ENCODE measurements around the gene EIF4A3.

The EIF4A3 gene

GRCh38 chr17:80141463-80142165 is 5.3 kb downstream of the EIF4A3 start:
- no peak for DNase-seq (ENCODE audit: insufficient read length, low spot score)
- FAIRE-seq = no peak

DNA sequence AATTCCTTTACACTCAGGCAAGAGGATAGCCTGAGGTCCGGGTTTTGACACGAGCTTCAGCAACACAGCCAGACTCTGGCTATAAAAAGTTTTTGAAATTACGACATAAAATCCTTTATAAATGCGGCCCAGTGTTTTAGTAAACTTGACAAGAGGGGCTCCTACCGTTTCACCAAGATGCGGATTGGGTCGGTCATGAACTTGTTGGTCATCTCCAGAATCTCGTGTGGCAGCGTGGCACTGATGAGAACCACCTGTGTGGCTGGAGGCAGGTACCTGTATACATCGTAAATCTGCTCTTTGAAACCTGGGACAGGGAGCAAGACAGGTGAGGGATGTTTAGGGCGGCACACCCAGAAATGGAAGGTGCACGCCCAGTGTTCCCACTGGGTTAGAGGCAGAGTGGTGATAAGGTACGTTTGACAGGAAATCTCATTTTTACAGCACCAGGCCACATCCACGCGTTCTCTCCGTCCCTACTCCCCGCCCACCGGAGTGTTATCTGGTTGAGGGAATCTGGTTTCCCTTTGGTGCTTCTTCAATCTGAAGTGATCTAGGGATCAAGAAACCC is 8.0 kb downstream of the EIF4A3 start:
- FAIRE-seq (no peak), DNase-seq (ENCODE audit: insufficient read length, low spot score) (no peak)

GRCh38 chr17:80137131-80137530 is 9.8 kb downstream of the EIF4A3 start:
- no peak for FAIRE-seq
- no peak for DNase-seq (ENCODE audit: insufficient read length, low spot score)

GRCh38 chr17:80133626-80133970 is 13.3 kb downstream of the EIF4A3 start:
- FAIRE-seq = no peak
- no peak for DNase-seq (ENCODE audit: insufficient read length, low spot score)

DNA sequence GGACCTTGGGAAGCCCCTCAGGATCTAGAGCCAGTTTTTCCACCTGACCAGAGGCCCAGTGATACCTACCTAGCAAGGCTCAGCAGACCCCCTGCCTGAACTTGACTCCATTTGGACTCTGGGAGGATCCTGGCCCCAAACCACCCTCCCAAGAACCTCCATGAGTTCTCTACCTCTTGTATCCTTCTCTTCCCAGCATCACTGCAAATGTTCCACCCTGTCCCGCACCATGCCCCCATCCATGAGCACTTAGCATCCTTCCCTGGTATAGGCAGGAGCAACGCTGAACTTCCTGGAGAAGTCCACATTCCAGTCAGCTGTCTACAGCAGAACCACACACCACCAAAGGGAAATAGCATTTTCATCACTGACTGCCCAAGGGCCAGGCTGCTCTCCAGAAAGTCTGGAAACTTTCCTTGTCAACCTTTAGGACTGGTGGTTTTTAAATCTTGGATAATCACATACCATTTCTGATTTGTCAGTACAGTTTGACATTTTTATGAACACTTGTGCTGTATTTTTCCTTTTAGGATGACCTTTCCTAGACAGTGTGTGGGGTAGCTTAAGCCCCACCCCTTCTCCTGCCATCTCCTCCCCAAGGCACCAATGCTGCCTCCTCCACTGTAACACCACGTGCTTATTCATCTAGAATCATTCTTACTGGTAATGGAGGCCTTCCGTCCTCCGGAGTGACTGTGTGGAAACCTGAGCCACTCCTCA is 13.9 kb downstream of the EIF4A3 start:
- no peak for DNase-seq (ENCODE audit: insufficient read length, low spot score)
- FAIRE-seq = no peak

DNA sequence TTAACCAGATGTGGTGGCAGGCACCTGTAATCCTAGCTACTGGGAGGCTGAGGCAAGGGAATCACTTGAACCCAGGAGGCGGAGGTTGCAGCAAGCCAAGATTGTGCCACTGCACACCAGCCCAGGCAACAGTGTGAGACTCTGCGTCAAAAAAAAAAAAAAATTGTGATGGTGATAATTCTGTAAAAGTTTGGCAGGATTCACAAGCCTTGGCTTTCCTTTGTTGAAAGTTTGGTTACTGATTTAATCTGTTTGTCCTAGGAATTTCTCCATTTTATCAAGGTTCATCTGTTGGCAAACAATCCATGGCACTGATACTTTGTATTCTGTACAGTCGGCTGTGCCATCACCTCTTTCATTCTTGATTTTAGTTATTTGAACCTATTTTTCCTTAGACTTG is 15.9 kb downstream of the EIF4A3 start:
- DNase-seq (ENCODE audit: insufficient read length, low spot score) (no peak), FAIRE-seq (no peak)

GRCh38 chr17:80129006-80129565 is 17.8 kb downstream of the EIF4A3 start:
- DNase-seq (ENCODE audit: insufficient read length, low spot score) (no peak), FAIRE-seq (no peak)

- DNase-seq (ENCODE audit: insufficient read length, low spot score) (no peak), FAIRE-seq (no peak)
Measured at GRCh38 chr17:80126449-80126715, 20.5 kb downstream of the EIF4A3 start.

DNA sequence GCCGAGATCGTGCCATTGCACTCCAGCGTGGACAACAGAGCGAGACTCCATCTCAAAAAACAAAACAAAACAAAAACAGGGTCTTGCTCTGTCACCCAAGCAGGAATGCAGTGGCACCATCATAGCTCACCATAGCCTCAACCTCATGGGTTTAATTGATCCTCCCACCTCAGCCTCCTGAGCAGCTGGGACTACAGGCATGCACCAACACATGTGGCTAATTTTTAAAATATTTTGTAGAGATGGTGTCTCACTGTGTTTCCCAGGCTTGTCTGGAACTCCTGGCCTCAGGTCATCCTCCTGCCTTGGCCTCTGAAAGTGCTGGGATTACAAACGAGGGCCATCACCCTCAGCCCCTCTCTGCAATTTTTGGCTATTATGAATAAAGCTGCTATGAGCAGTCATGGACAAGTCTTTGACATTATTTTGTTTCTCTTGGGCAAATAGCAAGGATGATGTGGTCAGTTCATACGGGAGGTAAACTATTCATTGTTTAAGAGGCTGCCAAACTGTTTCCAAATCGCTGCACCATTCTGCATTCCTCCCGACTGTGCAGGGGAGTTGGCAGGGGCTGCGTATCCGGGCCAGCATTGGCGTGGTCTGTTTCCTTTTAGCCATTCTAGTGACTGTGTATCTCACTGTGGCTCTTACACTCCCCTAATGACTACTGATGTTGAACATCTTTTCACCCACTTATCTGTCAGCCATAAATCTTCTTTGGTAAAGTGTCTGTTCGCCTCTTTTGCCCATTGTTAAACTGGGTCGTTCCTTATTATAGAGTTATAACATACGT is 21.1 kb downstream of the EIF4A3 start:
- no peak for DNase-seq (ENCODE audit: insufficient read length, low spot score)
- no peak for FAIRE-seq

- no peak for FAIRE-seq
- DNase-seq (ENCODE audit: insufficient read length, low spot score) = no peak
Measured at GRCh38 chr17:80124351-80124981, 22.5 kb downstream of the EIF4A3 start.

- FAIRE-seq = no peak
- DNase-seq (ENCODE audit: insufficient read length, low spot score) = no peak
Measured at GRCh38 chr17:80123791-80124190, 23.1 kb downstream of the EIF4A3 start.

- no peak for FAIRE-seq
Measured at GRCh38 chr17:80122926-80123505, 23.9 kb downstream of the EIF4A3 start.

GRCh38 chr17:80122026-80122575 is 24.8 kb downstream of the EIF4A3 start:
- DNase-seq (ENCODE audit: insufficient read length, low spot score) (no peak), FAIRE-seq (no peak)

More at GRCh38 chr17:80122926-80123505, 23.9 kb downstream of the EIF4A3 start:
- no peak for DNase-seq (ENCODE audit: insufficient read length, low spot score)

GRCh38 chr17:80119839-80120238 is 27.1 kb downstream of the EIF4A3 start:
- DNase-seq (ENCODE audit: insufficient read length, low spot score) = no peak
- no peak for FAIRE-seq

GRCh38 chr17:80119271-80119791 is 27.6 kb downstream of the EIF4A3 start:
- no peak for FAIRE-seq
- no peak for DNase-seq (ENCODE audit: insufficient read length, low spot score)

DNA sequence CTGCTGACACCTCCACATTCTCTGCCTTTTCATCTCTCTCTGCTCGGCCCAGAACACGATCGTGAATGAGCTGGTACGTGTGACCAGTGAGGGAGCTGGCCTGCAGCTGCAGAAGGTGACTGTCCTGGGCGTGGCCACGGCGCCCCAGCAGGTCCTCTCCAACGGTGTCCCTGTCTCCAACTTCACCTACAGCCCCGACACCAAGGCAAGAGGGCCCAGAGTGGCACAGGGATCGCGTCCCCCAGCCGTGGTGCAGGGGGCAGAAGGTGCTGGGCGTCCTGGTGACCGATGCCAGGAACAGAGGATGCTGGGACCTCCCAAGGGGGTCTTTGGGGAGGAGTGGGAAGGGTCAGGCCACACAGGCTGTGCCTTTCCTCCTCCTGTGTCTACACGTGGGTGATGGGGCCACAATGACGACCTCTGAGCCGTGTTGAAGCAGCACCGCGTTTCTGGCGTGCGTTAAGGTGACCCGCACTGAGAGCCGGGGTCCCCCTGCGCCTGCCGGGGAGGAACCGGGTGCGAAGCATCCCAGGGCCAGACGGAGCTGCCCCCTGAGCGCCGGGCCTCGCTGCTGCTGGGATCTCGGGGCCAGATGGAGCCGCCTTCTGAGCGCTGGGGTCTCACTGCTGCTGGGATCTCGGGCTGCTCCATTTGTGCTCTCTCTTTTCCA is 28.2 kb downstream of the EIF4A3 start:
- DNase-seq (ENCODE audit: insufficient read length, low spot score) (no peak), FAIRE-seq (no peak)

DNA sequence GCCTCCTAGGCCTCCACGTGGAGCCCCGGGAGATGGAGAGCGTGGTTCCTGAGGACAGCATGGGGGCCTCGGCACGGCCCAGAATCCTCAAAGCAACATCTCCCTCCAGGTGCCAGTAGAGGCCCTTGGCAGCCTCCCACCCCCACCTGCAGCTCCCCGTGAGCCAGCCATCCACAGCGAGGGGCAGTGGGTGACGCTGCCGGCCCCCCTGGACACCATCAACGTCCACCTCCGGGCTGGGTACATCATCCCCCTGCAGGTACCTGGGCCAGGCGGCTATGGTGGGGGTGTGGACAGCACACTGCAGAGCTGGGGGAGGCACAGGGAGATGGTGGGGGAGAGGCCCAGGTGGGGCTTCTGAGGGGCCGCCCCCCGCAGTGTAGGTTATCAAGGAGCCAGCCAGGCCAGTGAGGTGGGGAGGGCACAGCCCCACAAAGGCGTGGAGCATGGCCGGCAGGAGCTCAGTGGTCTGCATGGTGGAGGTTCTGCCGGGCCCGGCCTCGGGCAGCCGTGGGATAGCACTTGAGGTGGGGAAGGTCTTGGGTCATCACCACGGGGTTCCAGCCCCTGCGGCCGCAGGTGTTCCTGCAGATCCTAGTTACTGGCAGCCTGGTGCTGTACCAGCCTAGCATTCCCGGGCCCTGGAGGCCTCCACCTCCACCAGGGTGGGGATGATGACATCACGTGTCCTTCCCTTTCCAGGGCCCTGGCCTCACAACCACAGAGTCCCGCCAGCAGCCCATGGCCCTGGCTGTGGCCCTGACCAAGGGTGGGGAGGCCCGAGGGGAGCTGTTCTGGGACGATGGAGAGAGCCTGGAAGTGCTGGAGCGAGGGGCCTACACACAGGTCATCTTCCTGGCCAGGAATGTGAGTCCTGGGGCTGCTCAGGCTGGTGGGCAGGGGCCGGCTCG is 29.2 kb downstream of the EIF4A3 start:
- FAIRE-seq = no peak
- DNase-seq (ENCODE audit: insufficient read length, low spot score) = no peak

DNA sequence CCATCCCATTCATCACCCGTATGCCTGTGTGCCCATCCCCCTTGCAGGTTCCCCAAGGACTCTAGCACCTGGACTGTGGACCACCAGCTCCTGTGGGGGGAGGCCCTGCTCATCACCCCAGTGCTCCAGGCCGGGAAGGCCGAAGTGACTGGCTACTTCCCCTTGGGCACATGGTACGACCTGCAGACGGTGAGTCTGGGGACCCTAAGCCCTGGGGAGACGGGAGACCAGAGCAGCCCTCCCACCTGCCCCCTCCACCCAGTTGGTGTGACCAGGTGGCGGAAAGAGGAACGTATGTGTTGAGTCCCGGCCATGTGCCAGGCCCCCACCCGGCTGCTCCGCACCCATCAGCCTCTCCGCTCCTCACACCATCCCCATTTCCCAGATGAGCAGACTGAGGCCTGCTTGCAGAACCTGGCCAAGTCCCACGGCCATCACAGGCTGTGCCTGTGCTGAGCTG is 30.0 kb downstream of the EIF4A3 start:
- FAIRE-seq = no peak

More for the DNA sequence above, 30.0 kb downstream of the EIF4A3 start:
- DNase-seq (ENCODE audit: insufficient read length, low spot score) = no peak

All from GM19239 (cell line).